HG03354 (cell line): ENCODE results near the gene PLEKHG5.
"Not testable (repeated sequence)": the region's sequence is repeated elsewhere in the genome, so short reads cannot be mapped to it uniquely, and the experiment has no call there.

Experiments
- ATAC-seq: cut with Tn5 transposase; IDR thresholded peaks from one replicate; pipeline ENCODE4 v1.9.1; 2021; ENCODE audit warnings: mild to moderate bottlenecking; ENCODE audit not compliant: unreplicated experiment, poor library complexity, severe bottlenecking

The PLEKHG5 gene

DNA sequence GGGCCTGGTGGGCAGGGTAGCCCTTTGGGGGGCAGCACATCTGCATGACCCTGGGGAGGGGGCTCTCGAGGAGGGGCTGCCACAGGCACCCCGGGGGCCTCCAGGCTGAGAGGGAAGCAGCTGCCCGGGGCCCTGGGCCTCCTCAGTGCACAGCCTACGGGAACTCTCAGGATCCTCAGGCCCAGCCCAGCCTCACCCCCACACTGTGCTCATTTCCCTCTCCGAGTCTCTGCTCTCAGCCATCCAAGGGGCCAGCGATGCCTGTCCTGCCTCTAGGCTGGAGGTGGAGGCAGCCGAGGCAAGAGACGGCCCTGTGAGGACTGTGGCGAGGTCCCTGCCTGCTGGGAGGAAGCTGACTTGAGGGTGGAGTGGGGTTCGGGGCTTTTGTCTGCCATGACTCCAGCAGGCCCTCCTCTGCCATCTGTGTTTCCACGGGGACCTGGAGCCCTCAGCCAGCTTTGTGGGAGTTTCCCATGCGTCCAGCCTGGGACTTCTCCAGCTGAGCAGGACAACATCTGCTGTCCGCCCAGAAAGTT lies 7.2 kb upstream of the PLEKHG5 start:
- no peak for ATAC-seq

DNA sequence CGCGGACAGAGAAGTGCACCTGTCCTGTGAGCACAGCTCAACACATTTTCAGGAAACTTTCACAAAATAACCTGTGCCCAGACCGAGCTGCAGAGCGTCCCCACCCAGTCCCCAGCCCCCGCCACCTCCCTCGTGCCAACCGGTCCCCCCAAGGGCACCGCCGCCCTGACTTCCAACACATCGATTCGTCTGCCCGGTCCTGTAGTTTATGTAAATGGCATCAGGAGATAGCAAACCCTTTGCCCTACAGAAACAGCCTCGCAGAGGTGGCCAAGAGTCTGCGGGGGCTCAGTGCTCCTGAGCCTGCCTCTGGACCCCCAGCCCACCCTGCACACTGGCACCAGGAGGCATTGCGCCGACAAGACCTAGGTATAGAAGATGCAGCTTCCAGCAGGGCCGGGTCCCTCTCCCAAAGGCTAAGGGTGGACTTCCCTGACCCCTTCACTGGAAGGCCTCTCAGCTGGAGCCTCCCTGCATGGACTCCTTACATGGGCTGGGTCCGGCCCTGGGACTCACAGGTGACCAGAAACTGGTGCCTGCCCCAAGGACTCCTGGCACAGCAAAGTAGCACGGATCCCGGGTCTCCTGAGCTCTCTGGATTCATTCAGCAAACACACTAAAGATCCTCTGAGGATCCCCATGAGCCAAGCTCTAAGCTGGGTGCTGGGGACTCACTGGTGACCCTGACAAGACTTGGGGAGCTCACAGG lies 6.6 kb upstream of the PLEKHG5 start:
- no peak for ATAC-seq

DNA sequence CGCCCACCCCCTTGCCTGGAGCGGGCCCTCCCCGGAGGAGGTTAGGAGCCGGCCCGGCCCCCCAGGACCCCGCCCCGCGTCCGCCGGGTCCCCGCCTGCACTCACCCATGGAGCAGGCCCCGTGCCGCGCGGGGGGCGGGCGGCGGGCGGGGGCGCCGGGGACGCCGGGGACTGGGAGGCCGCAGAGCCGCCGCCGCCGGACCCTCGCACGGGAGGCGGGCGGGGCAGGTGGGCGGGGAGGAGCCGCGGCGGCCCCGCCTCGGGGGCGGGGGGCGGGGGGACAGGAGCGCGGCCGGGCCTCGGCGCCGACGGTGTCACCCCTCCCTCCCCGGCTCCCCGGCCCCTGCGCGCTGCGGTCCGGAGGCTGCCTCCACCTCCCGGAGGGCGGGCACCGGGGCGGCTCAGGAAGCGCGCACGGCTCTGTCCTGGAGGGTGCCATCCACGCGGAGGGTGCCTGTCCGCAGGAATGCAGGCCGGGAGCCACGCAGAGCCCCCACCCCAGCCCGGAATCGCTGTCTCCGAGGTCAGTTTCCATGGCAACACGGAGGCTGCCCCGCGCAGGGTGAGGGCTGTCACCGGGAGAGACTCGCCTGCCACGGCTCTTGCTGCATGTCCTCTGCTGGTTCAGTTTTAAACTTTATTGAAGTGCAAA lies 5.9 kb upstream of the PLEKHG5 start:
- no peak for ATAC-seq

DNA sequence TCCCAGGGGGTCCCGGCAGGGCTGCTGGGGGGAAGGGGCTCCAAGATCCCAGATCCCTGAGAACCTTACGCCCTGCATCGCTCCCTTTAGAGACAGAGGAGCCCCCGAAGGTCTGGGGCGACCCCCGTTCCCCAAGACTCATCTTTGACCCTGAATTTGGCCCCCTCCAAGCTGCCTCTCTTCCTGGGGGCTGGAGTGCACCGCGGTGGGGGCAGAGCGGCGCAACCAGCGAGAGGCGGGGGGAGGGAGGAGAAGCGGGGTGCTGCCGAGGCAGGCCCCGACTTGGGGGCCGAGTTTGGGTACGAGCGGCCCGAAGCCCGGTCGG lies 5.4 kb upstream of the PLEKHG5 start:
- no peak for ATAC-seq

DNA sequence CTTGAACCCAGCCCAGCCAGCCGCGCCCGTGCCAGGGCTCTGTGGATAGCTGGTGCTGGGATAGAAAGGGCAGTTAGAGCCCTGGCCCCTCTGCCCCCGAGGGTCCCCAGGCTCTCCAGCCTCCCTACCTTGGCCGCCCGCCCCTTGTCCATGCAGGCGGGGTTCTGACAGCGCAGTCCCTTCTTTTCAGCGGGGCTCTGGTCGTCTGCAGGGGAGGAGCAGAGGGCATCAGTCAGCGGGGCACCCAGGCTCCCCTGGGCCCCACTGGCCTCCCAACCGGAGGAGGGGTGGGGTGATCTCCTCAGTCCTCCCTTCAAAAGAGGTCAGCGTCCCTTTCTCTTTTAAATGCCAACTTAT lies 4.9 kb upstream of the PLEKHG5 start:
- no peak for ATAC-seq

DNA sequence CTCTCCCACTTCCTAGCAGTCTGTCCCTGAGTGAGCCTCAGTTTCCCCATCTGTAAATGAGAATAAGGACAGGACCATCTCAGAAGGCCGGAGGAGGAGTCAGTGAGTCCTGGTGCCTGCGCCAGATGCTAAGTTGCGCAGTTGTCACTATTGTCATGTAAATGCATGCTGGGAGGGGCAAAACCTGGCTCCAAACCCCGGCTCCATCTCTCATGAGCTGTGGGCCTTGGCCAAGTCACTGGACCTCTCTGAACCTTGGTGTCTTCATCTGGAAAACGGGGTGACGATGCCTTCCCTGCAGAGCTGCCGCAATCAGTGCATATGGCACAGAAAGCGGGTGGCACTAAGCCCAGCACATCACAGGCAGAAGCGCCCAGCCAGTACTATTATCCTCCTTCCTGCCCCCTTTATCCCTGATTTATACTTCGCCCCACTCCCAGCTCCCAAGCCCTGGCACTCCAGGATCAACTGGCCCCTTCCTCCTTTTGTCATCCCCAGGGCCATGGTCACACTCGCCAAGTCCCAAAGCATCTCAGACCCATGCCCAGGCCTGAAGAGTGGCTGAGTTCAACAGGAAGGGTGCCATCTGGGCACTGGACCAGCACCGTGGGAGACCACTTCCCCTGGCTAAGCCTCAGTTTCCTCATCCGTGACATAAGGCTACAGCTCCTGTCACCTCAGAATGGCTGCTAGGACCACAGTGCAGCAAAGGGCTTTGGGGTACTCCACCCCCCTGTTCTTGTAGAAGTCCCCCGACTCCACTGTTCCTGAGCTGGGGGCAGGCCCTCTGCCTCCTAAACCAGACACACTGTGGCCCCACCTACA lies 4.3 kb upstream of the PLEKHG5 start:
- no peak for ATAC-seq

DNA sequence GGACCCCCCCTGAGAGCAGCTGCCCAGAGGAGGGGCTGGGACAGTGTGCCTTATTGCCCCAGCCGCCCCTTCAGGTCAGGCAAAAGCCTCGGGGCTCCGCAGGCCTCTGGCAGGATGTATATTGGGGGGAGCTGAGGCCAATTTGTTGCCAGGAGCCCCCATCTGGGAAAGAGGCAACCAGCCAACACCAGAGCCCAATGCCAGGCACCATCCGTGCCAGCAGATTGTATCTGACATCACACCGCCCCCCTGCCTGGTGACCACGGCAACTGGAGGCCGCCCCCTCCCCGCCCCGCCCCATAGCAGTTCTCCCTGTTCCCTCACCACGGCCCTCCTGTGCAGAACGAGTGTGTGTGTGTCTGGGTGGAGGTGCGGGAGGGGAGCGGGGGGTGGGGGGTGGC lies 3.6 kb upstream of the PLEKHG5 start:
- no peak for ATAC-seq

DNA sequence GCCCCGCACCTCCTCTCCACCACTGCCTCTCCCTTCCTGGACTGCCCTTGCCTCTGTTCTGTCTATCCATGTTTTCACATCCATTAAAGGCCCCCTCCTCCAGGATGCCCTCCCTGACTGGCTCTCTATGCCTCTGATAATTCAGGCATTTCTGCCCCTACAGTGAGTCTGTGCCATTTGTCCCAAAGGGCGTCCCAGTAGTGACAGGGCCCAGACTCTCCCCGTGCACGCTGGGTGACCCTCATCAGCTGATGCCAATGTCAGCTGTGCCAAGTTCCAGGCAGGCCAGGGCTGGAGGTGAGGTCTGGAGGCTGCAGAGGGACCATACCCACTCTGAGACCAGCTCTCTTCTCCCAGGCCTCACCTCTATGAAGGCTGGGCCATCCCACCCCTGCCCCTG lies 3.2 kb upstream of the PLEKHG5 start:
- no peak for ATAC-seq

DNA sequence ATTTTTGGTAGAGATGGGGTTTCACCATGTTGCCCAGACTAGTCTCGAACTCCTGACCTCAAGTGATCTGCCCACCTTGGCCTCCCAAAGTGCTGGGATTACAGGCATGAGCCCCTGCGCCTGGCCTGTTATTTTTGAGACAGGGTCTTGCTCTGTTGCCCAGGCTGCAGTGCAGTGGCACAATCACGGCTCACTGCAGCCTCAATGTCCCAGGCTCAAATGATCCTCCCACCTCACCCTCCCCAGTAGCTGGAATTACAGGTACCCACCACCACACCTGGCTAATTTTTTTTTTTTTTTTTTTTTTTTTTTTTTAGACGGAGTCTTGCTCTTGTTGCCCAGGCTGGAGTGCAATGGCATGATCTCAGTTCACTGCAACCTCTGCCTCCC lies 2.4 kb upstream of the PLEKHG5 start:
- not testable (repeated sequence) for ATAC-seq

DNA sequence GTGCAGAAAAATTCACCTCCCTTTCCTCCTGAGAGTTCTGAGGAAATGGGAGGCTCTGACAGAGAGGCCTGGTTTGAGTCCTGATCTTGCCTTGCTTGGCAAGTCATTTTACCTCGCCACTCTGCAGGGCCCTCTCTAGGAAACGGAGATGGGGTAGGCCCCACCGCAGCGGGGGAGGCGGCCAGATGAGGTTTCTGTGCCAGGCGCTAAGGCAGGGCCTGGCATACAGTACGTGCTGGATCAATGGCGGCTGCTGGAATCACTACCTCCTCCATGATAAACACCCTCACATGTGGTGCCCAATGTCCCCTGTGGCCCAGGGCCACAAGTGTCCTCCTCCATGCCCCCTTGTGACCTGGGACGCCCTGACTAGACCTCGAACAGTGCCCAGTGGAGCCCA lies 499 bp upstream of the PLEKHG5 start:
- ATAC-seq, result no peak

DNA sequence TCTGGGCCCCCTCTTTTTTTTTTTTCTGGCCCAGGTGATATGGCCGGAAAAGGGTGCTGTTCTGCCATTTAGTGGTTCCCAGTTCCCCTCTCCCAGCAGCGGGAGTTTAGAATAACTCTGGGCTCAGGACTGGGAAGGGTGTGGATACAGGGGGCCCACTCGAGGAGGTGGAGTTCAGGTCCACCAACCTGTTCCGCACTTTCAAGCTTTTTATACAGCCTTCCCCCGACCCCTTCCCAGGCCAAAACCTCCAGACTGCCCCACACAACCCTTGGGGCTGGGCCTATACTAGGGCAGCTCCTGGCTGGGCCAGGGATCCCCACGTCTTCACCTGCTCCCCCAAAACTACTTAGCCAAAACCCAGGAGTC lies 402 bp downstream of the PLEKHG5 start:
- ATAC-seq, result no peak

DNA sequence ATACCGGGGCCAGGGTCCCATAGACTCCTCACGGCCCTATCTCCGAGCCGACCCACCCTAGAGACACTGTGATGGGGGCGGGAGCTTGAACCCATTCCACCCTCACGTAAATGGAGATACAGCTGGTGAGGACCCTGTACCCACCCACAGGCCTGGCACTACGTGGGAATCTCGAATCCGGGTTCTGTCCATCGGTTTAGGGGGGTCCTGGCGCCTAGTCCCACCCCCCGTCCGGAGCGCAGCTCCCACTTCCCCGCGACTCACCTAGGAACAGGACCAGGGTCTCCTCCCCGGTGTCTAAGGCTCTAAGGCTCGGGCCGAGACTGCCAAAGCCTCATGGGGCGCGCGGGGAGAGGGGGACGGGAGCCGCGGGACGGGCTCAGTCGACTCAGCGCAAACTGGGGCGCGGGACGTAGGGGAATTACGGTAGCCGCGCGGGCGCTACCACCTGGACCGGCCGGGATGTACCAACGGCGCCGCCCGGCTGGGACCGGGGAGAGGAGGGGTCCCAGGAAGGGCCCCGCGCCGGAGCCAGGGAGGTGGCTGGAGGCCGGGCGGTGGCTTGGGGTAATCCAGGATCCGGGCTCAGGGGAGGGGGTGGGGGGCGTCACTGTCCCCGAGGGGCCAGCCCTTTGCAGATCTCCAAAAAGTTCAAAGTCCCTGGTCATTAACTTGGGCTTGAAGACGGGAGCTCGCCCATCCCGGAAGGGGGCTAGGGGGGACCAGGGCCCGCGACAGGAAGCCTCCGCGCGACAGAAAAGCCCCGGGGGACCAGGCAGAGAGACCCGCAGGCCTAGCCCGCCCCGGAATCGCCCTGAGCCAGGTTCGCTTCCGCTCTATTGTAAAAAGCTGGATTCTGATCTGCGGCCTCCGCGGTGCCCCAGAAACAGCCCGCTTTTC lies 1.0 kb downstream of the PLEKHG5 start:
- peak; percentile 47 for ATAC-seq

DNA sequence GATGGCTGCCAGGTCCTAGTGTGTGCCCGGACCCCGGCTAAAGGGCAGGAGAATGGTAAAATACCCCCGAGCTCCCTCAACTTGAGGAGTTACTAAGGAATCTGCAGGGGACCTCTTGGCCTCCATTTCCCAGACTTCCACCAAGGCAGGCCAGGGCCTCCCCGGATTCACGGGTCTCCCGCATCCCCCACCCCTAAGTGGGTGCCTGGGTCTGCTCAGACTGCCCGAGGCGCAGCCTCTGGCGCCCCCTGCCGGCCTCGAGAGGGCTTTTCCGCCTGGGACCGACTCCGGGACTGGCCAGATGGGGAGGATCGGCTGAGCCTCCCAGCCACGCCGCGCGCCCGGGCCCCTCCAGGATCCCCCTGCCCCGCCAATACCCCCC lies 1.7 kb downstream of the PLEKHG5 start:
- ATAC-seq, result peak; percentile 57

DNA sequence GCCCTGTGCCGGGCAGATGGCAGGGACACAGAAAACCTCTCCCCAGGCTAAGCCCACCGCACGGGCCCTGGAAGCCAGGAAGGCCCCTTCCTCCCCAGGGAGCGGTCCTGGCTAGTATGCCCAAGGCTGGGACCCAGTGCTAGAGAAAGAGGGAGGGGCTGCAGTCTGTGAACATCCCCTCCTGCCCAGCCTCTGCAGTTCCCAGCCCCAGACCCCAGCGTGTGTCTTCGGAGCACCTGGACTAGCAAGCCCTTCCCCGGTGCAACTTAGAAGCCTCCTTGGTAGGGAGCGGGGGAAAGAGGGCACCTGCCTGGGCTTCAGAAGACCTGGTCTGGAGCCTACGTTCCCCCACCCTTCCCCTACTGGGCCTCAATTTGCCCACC lies 2.1 kb downstream of the PLEKHG5 start:
- no peak for ATAC-seq

DNA sequence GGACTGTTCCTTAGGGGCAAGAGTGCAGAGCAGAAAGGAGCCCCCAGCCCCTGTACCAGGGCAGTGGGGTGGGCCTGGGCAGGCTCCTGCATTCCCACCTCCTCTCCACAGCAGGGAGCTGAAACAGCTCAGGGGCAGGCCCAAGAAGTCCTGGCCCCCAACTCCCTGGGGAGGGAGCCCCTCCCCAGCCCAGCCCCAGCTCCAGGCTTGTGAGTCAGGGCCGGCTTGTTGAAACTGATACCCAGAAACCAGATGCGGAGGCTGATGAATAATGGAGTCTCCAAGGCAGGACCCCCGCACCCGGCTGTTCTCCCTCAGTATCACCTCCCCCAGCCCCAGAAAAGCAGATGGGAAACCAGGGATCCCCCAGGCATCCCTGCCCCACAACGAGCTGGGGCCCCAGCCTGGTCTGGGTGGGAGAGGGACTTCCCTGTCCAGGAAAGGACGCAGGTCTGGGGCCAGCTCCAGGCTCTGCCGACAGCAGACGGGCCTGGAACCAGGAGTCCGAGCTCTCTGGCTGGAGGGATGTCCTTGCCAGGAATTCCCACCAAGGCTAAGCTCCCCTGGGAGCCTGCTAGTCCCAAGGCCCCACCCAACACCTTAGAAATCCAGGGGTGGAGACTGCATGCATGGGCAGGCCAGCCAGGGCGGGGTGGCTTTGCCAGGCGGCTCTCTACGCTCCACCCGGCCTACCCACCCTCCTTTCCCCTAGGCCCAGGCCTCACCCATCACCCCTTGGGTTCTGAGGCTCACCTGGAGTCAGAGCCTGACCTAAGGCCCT lies 2.7 kb downstream of the PLEKHG5 start:
- ATAC-seq, result no peak

DNA sequence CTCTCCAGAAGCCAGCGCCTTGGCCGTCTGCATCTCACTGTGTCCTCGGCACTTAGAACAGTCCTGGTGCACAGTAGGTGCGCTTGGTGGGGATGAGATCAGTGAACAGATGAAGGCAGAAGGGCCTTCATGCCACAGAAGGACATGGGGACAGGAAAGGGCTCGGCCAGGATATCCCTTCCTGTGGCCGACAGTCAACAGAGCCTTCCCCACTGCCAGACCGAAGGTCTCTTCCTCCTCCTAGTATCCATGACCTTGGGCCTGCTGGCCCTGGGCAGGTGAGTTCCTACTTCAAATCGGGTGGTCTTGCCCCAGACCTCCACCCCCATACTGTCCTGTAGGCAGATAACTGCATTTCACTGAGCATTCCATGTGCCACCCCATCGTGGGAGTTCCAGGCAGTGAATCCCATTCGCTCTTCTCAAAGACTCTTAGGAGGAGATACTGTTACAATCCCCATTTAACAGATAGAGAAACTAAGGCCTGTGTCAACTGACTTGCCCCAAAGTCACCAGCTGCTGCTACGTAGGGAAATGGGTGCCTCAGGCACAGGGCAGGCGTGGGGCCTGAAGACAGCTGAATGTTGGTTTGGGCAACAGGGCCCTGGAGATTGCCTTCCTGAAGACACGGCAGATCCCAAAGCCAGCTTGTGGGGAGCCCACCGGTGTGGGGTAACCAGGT lies 3.5 kb downstream of the PLEKHG5 start:
- no peak for ATAC-seq

DNA sequence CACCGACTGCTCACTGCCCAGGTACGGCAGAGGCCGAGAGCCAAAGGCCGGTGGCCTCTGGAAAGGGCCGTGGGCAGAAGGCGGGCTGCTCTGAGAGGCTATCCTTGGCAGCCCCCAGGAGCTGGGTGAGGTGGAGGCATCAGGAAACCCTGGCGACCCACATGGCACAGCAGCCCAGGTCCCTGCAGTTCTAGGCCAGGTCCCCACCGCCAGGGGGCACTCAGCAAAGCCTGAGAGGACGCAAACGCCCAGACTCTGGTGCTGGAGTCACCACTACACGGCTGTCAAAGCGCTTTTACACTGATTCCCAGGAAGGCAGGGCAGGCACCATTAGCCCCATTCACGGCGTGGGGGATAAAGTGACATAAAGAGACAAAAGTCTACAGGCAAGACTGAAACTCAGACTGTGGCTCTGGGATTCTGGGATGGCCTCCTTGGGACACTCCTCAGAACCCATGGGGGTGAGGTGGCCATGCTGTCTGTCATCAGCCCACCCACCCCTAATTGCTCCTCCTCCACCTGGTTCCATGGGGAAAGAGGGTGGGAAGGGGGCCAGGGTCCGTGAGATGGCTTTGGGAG lies 4.9 kb downstream of the PLEKHG5 start:
- ATAC-seq, result peak; percentile 59
